GM10266 (cell line): ENCODE results near the gene ADARB2.

Experiments used
- DNase-seq: peaks from one replicate; pipeline ENCODE4 v3.0.0; 2012; ENCODE audit errors: extremely low spot score
- CTCF ChIP-seq: IDR thresholded peaks from 2 replicates; pipeline ENCODE4 v1.5.1; 2012; ENCODE audit warnings: mild to moderate bottlenecking, low read depth; ENCODE audit not compliant: control insufficient read depth, insufficient read depth; ENCODE audit errors: missing control alignments

The ADARB2 gene

DNA sequence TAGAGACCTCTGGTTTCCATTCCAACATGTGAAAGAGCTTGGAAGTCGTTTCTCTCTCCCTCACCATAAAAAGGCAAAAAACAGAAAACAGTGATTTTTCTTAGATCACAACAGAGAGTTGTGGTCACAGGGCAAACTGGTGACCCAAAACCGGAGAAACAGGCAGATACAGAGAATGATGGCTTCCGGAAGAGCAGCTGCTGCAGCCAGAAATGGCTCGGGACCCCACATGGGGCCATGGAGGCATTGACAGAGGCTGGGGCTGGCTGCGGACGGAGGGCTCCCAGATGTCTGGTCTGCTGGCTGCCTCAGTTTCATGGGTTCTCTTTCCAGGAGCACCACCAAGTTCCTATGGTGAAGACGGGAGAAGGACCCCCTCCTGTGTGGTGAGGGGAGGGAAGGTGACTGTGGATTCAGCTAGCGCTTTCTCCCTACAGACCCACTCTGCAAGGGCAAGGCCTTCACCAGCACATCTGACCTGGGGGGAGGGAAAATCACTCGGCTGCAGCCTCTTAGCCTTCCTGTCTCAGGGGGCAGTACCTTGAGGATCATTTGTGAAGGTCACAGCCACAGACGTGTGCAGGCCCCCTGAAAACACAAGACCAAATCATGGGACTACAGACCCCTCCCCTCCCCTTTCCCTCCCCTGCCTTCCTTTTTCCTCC, 599.7 kb downstream of the ADARB2 start:
- no peak for TF ChIP-seq CTCF
- DNase-seq: no peak

- no peak for DNase-seq
- TF ChIP-seq CTCF: no peak
Measured at GRCh38 chr10:1136268-1136667, 601.1 kb downstream of the ADARB2 start.

DNA sequence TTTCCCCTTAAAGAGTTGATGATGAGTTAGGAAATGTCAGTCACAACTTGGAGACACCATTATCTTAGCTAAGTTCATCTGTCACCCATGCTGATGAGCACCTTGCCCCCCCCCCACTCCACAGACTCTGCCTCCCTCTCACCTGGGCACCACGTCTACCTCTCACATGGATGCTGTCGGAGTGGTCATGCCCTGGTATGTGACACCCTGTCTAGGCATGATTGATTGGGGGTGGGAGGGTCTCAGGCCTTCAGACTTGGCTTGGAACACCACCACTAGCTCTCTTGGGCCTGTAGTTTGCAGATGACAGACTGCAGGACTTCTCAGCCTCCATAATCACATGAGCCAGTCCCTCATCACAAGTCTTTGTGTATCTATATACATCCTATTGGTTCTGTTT, 603.2 kb downstream of the ADARB2 start:
- no peak for TF ChIP-seq CTCF
- DNase-seq: no peak

DNA sequence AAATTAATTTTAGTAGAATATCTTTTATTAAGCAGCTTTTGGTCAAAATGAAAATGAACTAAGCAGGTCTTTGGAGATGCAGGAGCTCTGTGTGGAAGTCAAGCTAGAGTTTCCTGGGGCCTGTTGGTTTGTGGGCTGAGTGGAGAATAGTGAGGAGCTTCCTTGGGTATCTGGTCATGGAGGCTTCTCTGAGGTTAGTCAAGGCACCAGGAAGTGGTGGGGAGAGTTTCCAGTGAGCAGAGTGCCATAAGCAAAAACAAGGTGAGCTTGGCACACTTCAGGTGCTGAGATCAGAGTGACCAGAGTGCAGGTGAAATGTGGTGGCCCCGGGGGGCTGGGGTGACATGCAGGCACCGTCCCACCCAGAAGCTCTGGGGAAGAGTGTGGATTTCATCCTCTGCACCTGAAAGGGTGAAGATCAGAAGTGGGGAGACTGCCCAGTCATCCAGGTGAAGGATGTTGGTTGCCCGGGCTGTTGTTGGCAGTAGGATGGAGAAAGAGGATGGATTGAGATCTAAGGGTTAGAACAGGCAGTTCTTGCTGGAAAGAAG, 603.8 kb downstream of the ADARB2 start:
- DNase-seq: no peak

GRCh38 chr10:1132584-1132983, 604.7 kb downstream of the ADARB2 start:
- no peak for DNase-seq
- no peak for TF ChIP-seq CTCF

More for the DNA sequence above, 603.8 kb downstream of the ADARB2 start:
- TF ChIP-seq CTCF: no peak

DNA sequence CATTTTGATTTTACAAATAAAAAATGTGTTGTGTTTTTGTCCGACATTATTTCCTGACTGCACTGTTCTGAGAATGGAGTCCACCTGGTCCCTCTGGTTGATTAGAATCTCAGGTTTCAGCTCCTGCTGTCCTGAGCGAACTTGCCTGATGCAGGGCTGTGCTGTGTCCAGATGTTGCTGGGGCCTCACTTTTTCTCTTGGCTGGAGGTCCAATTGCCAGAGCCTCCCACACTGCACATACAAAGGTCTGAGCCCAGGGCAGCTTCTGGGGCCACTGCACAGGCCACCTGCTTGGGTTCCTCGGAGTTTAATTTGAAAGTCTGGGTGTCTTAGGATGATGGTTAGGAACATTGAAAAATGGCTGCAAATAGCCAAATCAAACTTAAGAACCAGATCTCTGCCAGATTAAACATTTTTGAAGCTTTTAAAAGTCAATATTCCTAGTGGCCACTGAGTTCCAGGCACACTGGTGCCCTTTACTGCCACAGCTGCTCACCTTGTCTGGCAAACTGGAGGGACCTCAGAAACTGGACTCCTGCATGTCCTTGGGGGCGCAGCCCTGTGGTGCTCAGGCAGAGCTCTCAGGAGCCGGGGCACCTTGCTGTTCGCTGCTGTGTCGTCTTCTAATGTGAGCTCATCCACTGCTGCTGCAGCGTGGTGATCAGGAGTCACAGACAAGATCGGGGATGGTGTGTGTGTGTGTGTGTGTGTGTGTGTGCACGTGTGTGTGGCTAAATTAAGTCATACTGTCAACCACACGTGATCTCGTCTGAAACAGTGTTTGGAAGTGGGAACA, 606.1 kb downstream of the ADARB2 start:
- DNase-seq: no peak
- no peak for TF ChIP-seq CTCF

DNA sequence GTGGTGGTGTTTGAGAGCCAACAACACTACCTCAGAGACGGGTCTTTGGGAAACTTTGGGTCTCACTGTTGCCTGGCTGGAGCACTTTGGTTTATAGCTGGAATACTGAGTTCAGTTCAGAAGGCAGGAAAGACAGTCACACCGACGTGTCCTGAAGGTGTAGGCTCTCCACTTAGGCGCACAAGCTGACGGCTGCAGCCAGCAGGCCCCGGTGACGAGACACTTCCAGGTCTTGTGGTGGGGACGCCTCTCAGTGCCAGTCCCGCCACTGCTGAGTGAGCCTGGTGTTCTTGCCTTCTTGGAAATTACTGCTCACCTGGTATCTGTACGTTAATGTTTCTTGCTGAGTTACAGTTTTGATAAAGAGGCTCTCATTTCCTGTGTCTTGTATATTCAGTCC, 607.1 kb downstream of the ADARB2 start:
- DNase-seq: no peak
- TF ChIP-seq CTCF: no peak
